K562 (cell line): ENCODE results near the gene XPO4.

ENCODE experiments used
- EP300 ChIP-seq: IDR thresholded peaks from 2 replicates; pipeline ENCODE4 v1.6.1; 2012; ENCODE audit warnings: low read length, improper control_type of control experiment
- POLR2AphosphoS5 ChIP-seq: IDR thresholded peaks from 2 replicates; pipeline ENCODE4 v1.6.1; 2011; ENCODE audit warnings: mild to moderate bottlenecking, low read depth, low read length, moderate library complexity; ENCODE audit not compliant: control insufficient read depth, insufficient read depth
- SAP30 ChIP-seq: fragments of 200-600 bp; sonication (generic); IDR thresholded peaks from 2 replicates; pipeline ENCODE4 v1.6.1; 2012; ENCODE audit warnings: borderline replicate concordance, low read depth, mild to moderate bottlenecking, moderate library complexity, low read length, control low read depth, inconsistent platforms; ENCODE audit not compliant: insufficient read depth, poor library complexity, severe bottlenecking
- TEAD4 ChIP-seq, 2 experiments: sonication (generic) in 1 of 2; formaldehyde crosslinking in 1 of 2; IDR thresholded peaks; 2 replicates each; pipeline versions ENCODE4 v1.6.1 to v1.8.0; 2012 to 2022; ENCODE audit warnings: borderline replicate concordance in 1 of 2, inconsistent platforms in 1 of 2, low read length in 1 of 2, mild to moderate bottlenecking in 1 of 2, missing genetic modification reagents in 1 of 2
- TRIM24 ChIP-seq, 2 experiments: fragments of 450-650 bp; IDR thresholded peaks; 2 replicates each; pipeline ENCODE4 v1.6.1; 2016
- TF ChIP-seq, protein P1 (sequence below), 2 experiments: fragments of 200-800 bp in 1 of 2; sonication (Bioruptor generic) in 1 of 2; sonication (generic) in 1 of 2; formaldehyde crosslinking in 1 of 2; IDR thresholded peaks in 1 of 2; conservative IDR thresholded peaks in 1 of 2; 2 replicates each; pipeline versions ENCODE4 v1.5.0 to v1.6.1; 2016 to 2020; ENCODE audit warnings: missing compliant biosample characterization in 1 of 2, missing genetic modification characterization in 1 of 2, missing genetic modification reagents in 1 of 2
- TF ChIP-seq, protein P2 (sequence below), 2 experiments: fragments of 450-650 bp; IDR thresholded peaks; 2 replicates each; pipeline ENCODE4 v1.6.1; 2016; ENCODE audit warnings: mild to moderate bottlenecking in 2 of 2, borderline replicate concordance in 1 of 2, low read depth in 1 of 2, moderate library complexity in 1 of 2

DNA sequence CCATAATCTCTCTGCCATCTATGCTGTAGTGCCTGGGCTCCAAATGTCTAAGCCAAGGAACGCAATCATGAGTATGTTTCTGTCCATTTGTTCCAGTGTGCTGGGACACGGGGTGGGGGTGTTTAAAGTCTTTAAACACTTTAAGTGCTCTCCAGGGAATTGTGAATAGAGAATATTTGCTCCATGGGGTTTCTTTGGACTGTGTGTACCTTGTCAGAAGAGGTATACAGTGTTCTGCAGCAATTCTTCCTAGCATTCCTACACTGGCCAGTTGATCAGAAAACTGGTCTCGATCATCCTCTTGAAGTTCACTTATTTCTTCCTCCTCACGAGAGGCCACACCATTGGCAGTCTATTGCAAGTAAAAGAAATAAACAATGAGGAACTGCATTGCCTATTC is 93.7 kb downstream of the XPO4 start:
- TF ChIP-seq, protein P1, sequence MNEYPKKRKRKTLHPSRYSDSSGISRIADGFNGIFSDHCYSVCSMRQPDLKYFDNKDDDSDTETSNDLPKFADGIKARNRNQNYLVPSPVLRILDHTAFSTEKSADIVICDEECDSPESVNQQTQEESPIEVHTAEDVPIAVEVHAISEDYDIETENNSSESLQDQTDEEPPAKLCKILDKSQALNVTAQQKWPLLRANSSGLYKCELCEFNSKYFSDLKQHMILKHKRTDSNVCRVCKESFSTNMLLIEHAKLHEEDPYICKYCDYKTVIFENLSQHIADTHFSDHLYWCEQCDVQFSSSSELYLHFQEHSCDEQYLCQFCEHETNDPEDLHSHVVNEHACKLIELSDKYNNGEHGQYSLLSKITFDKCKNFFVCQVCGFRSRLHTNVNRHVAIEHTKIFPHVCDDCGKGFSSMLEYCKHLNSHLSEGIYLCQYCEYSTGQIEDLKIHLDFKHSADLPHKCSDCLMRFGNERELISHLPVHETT (CRISPR knock-in tag; conservative IDR thresholded peaks at IDR 0.05 in 1 of 2, IDR thresholded peaks at IDR 0.05 in 1 of 2): no peak
- no peak for TF ChIP-seq POLR2AphosphoS5
- no peak for TF ChIP-seq EP300
- TF ChIP-seq, protein P2, sequence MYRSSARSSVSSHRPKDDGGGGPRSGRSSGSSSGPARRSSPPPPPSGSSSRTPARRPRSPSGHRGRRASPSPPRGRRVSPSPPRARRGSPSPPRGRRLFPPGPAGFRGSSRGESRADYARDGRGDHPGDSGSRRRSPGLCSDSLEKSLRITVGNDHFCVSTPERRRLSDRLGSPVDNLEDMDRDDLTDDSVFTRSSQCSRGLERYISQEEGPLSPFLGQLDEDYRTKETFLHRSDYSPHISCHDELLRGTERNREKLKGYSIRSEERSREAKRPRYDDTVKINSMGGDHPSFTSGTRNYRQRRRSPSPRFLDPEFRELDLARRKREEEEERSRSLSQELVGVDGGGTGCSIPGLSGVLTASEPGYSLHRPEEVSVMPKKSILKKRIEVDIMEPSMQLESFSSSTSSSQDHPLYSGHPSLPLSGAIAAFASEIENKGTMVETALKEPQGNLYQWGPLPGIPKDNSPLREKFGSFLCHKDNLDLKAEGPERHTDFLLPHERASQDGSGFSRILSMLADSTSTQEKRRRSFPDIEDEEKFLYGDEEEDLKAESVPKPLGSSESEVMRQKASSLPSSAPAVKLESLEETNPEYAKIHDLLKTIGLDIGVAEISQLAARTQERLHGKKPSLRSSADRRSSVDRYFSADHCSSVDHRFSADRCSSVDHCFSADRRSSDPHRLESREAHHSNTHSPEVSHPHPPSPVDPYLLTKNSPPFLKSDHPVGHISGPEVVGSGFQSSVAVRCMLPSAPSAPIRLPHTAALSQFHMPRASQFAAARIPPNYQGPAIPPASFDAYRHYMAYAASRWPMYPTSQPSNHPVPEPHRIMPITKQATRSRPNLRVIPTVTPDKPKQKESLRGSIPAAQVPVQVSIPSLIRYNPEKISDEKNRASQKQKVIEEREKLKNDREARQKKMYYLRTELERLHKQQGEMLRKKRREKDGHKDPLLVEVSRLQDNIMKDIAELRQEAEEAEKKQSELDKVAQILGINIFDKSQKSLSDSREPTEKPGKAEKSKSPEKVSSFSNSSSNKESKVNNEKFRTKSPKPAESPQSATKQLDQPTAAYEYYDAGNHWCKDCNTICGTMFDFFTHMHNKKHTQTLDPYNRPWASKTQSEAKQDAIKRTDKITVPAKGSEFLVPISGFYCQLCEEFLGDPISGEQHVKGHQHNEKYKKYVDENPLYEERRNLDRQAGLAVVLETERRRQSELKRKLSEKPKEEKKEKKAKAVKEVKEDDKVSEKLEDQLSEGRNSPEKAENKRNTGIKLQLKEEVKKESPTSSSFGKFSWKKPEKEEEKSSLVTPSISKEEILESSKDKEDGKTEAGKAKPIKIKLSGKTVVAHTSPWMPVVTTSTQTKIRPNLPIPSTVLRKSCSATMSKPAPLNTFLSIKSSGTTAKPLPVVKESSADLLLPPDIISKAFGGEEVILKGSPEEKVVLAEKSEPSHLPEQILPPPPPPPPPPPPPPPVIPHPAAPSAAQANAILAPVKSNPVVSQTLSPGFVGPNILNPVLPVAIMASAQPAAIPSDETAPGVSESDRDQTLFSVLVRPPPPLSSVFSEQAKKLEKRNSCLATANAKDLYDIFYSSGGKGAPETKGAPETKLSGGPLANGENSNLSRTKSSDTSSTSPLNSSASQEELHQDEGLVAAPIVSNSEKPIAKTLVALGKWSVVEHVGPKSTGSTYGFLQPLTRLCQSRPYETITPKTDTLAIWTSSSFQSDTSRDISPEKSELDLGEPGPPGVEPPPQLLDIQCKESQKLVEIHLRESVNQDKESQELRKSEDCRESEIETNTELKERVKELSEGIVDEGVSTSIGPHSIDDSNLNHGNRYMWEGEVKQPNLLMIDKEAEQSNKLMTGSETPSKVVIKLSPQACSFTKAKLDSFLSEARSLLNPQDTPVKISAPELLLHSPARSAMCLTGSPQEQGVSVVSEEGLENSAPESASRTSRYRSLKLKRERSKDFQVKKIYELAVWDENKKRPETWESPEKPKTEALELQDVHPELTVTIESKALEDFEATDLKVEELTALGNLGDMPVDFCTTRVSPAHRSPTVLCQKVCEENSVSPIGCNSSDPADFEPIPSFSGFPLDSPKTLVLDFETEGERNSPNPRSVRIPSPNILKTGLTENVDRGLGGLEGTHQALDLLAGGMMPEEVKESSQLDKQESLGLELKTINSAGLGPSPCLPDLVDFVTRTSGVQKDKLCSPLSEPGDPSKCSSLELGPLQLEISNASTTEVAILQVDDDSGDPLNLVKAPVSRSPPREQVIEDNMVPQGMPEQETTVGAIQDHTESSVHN (IDR thresholded peaks at IDR 0.05; ENCODE audit: borderline replicate concordance in 1 of 2, low read depth in 1 of 2): no peak
- TF ChIP-seq SAP30: no peak
- TF ChIP-seq TRIM24 (IDR thresholded peaks at IDR 0.05): no peak
- no peak for TF ChIP-seq TEAD4 (IDR thresholded peaks at IDR 0.05; ENCODE audit: low read length)
- no peak for TF ChIP-seq TEAD4 (CRISPR knock-in tag; IDR thresholded peaks at IDR 0.05; ENCODE audit: borderline replicate concordance)
